Fibroblast of skin of right biceps (primary cell): ENCODE data around the gene ARAP3.

ENCODE experiments used
- DNase-seq: peaks from one replicate; pipeline ENCODE4 v3.0.0-alpha.2; 2013

The ARAP3 gene

DNA sequence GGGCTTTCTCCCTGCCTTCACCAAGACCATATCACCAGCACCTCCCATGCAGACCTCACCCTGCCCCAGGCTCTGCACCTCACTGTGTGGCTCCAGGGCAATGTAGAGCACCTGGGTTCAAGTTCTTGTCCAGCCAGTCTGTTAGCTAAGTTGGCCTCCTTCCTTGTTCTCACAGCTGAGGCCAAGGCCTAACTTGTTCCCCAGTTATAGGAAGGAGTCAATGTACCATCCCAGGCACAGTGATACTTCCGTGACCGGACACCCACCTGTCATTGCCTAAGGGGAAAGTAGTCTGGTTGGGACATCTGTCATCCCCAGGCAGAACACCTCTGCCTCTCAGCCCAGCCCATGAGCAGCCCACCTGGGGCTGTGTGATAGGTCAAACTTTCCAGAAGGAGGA, 14.4 kb upstream of the ARAP3 start:
- no peak for DNase-seq

DNA sequence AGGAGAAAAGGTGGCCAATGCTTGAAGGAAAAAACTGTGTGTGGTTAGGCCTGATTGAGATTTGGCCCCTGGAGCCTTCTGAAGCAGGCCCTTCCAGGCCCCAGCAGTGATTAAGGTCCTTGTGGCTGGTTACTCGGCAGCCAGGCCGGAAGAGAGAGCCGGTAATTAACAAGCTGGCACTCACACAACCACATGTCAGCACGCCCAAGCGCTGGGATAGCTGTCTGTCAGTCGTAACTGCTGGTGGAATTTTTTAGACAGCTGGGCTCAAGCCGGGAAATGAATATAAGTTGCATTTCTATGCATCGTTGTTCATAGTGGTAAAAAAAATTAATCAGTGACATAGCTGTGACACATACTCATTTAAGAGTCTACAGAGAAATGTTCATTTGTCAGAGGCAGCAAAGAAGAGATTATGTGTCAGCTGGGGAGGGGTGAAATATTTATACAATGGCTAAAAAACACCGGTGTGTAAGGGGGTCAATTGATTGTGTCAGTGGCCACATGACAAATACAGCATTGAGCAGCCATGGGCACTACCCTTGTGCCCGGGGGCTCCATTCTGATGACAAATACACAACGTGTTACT, 13.7 kb upstream of the ARAP3 start:
- DNase-seq: peak; percentile 64

DNA sequence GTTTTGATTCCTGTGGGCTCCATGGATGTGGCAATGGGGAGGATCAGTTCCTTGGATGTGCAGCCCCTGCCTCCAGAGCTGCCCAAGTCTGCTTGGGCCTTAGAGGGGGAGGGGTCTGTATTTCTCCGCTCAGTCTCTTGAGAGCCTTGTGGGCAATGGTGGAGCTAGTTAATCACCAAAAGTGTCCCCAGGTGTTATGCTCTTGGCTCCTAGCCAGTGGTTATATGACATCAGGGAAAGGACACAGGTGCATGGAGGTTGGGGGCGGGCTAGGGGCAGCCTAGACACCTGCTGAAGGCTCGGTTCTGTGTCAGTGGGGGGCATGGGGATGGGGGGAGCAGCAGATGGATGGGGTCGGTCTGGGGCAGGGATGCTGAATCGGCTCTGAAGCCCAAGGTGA, 12.4 kb upstream of the ARAP3 start:
- no peak for DNase-seq

DNA sequence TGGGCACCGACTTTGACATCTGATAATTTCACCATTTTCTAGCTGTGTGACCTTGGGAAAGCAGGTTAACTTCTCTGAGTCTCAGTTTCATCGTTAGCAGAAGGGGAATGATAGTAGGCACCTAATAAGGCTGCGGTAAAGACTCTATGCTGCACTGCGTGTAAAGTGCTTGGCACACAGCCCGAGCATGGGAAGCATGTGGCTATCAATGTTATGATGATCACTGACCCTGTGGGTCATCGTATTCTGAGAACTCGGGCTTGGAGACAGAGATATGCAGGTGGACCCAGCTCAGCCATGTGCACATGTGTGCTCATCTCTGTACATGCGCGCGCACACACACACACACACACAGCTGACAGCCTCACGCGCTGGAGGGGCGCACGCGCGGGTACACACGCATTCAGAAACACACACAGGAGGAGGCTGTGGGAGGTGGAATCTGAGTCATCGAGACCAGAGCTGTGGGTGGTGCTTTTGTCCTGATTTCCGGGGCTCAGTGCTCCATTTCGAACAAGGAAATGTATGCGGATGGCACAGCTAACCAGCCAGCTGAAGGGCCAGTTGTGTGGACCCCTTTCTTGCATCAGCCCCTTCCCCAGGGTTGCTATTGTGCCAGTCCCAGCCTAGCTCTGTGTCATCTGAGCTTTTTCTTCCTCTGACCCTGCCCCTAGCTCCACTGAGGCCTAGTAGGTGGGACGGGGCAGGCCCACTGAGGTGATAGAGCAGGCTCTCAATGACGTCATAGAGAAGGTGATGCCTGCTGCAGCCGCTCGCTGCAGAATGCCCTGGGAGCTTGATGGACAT, 11.1 kb upstream of the ARAP3 start:
- DNase-seq: peak; percentile 46

DNA sequence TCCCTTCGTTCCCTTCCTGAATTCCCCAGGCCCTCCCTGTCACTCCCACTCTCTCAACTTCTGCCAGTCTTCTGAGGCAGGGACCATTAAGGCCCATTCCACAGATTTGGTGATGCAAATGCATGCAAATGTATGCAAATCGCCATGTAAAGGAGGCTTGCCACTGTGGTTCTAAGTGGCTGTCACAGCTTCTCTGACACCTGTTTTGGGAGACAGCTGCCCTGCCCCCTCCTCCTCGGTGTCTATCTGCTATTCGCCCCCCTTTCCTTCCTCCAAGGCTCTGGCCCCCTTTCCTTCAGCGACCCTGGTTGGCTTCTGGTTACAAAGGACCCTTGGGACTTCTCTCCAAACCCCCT, 10.5 kb upstream of the ARAP3 start:
- DNase-seq: no peak

DNA sequence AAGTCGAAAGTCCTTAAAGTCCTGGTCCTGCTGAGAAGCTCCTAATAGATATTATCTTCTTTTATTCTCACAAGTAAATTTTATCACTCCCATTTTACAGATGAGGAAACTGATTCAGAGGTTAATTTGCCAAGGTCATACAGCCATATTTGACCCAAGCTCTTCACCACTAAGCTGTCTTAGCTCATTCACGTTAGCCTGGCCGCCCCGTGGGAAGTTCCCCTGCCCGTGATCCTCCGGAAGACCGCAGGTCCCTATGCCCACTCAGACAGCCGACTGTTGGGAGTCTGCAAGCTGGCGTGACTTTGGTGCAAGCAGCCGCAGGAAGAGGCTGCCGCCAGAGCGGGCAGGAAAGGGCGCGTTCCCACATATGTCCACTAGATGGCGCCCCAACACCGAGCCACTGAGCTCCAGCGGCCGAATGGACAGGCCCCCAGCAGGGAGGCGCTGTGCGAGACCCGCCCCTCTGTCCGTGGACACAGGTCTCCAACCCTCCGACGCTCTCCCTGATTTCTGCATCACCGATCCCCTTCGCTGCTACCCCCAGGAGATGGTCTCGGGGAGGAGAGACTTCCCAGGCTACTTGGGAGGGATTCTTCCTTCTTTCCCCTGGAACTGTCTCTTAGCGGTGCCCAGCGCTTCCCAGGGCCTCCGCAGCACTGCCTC, 10.0 kb upstream of the ARAP3 start:
- DNase-seq: peak; percentile 67

DNA sequence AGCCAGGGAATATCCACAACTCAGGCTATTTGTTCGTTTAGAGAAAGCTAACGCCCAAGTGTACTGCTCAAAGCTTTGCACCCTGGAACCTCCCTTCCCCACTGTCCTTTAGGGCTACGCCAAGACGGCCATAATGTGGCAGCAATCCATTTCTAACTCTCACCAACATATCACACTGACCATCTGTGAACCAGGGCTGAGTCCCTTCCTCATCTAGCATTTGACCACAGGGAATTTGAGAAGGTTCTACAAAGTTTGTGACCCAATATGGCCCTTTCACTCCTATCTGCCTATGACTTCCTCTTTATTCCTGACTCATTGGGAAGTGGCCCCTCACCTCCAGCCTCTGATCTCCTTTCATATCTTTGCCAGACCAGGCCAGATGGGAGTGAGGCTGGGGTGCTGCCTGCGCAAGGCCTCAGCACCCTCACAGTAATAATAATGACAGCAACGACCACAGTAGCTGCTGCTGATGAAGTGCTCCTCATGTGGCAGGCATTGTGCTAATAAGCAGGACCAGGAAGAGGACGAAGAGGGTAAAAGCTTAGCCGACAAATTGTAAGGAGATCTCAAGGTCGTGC, 9.3 kb upstream of the ARAP3 start:
- no peak for DNase-seq

DNA sequence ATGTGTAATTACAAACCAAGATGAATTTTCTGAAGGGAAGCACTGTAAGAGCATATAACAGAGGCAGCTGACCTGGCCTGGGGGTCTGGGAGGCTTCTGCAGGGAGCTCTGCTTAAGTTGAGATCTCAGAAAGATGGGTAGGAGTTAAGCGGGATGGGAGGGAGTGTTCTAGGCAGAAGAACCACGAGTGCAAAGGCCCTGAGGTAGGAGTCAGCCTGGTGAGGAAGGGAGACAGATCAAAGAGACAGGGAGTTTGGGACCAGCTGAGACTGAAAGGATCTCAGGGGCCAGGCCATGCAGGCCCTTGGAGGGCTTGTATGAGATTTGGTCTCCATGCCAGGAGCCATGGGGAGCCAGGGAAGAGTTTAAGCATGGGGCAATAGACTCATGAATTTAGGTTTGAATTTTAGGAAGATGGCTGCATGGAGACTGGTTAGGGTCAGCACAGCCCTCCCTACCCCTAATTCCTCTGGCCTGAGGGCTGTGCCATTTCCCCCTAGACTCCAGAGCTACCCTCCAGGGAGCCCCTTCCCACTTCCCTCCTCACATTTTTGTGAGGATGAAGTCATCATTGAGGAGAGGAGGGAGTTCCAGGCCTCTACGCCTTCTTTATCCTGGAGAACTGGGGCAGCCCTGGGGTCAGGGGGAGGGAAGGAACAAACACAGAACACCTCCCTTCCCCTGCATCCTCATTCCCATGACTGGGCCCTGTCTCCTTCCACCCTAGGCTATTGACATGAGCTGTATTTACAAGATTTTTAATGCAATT, 4.8 kb upstream of the ARAP3 start:
- peak; percentile 11 for DNase-seq

DNA sequence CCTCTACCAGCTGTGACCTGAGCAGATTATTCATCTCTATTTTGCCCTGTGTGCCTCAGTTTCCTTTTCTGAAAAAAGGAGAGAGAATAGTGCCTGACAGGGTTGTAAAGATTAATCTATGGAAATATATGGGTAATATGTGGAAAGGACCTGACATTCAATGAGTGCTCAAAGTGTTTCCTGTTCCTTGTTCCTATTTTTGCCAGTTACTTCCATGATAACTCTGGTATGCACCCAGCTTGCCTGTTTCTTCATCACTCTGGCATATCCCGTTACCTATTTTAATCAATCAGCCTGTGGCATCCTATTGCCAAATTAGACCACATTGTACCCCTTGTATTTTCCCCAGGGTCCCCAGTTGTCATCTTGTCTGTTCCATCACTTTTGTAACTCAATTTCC, 3.6 kb upstream of the ARAP3 start:
- DNase-seq: no peak

DNA sequence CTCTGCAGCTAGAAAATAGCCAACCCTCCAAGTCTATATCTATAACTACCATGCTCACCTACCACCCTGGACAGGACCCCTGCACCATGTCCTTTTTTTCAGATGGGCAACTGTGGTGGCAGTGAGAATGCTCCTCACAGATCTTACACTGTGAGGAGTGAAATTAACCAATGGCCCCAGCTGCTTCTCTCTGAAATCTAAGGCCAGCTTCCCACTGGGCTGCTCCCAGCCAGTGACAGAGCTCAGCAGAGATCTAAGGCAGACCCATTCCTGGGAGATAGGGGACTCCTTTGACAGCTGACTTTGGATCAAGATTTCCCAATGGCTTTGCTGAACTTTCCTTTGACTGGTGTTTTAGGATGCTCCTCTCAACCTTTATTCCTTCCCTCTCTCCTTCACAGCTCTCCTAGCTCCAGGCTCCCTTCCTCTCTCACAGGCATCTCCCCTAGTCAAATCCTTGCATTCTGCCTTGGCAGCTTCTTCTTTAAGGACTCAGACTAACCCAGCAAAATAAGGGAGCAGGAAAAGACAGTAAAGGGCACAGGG, 1.6 kb upstream of the ARAP3 start:
- DNase-seq: no peak

DNA sequence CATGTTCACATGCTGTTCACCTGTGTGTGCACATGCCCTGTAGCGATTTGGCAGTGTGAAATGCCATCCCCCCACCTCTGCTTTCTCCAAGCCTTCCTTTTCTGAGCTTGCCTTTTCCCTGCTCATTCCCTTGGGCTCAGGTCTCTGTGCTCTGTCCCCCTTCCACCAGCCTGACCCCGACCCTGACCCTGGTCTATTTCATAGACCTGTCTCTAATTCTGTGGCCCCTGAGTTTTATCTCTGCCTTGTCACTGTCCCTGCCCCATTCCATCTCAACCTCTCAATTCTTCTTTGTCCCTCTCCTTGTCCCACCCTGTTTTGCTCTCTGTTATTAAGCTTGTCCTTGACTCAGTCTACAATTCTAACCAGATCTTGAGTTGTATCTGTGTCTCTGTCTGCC, 735 bp downstream of the ARAP3 start:
- no peak for DNase-seq

DNA sequence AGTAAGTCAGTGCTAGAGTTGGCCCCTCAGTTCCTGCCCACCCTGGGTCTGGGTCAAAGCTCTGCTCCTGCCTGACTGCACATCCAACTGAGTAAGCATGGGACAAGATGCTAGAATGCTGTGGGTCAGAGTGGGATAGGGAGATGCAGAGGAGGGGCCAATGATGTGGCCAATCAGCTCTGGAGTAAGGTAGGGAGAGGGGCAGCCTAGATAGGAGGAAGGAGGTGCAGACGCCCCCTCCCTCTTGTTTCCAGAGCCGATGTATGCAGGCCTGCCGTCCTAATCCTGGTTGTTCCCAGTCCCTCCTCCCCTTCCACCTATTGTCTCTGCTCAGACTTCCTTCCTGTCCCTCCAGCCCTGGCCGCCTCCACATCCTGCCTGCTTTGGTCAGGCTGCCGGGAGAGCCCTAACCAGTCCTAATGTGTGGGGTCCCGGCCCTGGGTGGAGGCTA, 1.3 kb downstream of the ARAP3 start:
- peak; percentile 31 for DNase-seq

DNA sequence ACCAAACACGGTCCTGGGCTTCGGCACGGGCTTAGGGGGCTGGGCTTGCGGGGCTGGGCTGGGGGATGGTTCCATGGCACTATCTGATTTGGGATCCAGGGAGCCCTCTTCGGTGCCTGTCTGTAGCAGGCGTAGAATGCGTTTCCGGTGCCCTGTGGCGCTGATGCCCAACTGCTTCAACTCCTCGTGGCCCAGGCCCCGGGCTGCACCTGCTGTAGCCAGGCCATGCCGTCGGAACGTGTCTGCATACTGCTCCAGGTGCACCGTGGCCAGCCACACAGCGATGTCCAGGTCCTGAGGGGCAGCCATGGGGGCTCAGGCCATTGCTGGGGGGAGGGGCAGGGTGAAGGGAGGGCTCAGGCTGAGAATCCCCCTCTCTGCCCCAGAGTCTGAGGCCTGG, 1.9 kb downstream of the ARAP3 start:
- DNase-seq: no peak

DNA sequence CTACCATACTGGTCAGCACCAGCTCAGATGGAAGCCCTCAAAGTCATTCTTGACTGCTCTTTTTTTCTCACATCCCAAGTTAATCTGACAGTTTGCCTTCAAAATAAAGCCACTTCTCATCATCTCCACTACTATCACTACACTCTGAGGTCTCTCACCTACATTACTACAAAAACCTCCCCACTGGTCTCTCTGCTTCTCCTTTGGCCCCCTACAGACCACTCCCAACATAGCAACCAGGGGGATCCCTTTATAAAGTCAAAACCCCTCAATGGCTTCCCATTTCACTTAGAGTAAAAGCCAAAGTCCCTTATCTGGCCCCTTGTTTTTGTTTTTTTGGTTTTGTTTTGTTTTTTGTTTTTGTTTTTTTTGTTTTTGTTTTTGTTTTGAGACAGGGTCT, 4.6 kb downstream of the ARAP3 start:
- no peak for DNase-seq

DNA sequence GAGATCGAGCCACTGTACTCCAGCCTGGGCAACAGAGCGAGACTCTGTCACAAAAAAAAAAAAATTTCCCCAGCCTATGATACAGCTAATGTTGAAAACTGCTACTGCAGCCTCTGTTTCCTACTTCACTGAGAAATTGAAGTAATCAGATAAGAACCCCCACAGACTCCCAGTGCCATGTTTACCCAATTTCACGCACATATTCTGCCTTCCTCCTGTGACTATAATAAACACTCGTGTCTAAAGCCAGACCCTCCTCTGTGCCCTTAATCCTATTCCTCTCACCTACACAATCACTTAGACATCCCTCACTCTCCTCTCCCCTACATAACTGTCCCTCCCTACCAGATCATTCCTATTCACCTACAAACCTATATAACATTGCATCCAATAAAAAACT, 6.4 kb downstream of the ARAP3 start:
- no peak for DNase-seq

DNA sequence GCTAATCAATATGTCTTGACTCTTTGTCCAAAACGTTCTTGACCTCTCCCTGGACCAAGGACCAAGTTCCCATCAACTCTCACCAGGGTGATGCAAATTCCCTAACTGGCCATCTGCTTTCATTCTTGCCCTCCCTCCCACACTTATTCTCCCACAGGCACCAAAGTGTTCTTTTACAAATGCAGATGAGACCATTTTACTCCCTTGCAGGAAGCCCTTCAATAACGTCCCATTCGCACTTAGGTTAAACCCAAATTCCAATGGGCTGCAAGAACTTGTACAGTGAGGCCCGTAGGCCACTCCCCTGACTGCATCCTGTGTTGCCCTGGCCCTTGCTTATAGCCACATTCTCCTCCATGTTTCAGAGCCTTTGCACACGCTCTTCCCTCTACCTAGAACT, 7.3 kb downstream of the ARAP3 start:
- DNase-seq: no peak

DNA sequence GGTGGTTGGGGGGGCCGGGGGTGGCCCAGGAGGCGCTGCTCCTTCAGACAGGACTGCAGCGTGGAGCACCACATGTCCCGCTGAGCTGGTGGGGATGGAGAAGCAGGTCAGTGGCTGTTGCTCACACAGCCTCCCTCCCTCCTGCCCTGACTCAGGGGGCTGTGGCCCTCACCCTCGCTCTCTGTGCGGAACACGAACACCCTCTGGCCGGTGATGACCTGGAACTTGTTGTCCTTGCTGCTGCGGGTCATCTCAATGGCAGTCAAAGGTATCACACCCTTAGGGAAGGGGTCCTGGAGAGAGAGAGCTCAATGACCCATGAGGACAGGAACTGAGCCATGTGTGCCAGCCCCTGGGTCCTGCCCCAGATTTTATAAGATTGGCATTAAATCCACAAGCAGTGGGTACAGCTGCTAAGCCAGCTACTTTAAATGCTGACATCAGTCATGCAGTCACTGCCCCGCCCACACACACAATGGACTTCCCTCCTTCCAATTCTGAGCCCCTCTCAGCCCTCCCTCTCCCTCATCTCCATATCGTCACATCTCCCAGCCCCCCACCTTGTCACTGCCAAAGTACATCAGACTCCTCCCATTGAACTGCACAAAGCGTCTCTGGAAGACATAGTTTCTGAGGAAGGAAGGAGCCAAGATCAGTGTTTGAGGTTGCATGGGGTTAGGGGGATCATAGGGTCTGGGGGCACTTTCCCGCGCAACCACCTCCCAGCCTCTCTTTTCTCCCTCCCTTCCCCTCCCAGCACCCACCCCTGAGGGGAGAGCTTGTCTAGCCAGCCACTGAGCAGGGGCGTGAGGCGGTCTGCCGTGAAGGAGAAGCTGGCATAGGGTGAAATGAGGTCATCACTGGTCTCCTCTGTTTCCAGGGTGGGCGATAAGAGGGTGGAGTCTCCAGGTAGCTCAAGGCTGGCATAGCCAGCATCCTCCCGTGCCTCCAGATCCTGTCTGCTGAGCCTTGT, 8.9 kb downstream of the ARAP3 start:
- no peak for DNase-seq

DNA sequence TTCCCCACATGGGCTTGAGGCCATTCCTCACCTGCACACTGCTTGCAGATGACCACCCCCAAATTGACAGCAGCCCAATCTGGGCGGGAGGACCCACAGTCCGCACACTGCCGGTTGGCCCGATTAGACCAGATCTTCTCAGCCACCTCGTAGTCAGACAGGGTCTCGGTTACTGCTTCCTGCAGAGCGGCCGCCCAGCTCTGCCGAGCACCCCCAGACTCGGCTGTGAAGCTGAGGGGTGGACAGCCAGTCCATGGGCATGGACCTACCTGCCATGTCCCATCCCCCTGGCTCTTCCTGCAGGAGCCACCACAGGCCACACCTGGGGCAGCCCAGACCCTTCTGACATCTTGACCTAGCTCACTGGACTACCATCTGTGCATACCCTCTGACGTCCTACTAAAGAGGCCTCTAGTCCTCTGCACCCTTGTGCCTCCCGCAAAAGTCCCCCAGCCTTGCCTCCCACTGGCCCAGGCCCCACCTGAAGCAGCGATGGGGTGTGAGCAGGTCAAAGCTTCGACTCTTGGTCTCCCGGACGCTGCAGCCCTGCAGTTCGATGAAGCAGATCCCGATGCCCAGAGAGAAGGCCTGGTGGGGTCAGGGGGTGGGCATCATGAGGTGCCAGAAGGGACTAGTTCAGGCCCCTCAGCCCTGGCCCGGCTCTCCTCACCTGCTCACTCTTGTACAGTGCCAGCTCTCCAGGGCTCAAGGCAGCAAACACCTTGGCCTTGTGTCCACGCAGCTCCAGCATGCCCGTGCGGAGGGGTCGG, 9.8 kb downstream of the ARAP3 start:
- no peak for DNase-seq

DNA sequence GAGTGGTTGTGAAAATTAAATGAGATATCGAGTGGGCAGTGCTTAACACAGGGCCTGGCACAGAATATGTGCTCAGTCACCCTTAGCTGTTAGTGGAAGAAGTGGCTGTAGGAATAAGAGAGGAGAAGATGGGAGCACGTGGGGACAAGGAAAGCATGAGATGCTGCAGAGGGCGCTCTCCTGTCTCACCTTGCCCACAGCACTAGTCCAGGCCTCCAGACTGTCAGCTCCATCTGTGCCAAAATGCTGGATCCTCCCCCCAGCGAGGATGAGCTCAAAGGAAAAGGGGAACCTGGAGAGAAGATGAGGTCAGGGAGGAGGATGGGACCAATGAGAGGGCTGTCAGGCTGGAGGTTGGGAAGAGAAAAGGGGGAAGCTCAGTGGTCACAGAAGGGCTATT, 12.5 kb downstream of the ARAP3 start:
- DNase-seq: no peak

DNA sequence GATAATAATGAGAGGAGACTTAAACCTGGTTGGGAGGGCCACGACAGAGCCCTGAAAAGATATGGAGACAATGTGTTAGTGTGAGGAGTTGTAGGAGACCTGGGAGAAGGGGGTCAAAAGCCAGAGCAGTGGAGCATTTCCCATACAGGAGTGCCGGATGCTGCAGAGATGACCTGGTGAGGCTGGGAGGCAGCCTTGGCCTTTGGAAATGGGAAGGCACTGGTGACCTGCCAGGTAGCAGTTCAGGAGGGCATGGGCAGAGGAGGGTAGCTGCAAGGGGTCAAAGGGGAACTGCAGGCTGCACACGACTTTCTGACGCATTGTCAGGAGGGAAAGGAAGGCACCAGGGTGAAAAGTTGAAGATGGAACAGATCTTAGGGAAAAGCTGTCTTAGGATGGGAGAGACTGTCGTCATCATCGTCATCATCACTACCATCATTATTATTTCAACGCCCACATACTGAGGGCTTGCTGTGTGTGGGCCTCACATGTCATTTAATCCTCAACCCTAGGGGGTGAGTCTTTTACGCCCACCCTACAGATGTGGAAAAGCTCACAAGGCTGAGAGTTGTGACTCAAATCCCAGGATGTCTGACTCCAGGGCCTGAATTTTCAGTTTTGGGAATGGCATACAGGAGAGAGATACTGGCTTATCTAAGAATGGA, 13.3 kb downstream of the ARAP3 start:
- DNase-seq: peak; percentile 44
